Measurements from ENCODE around the gene VEGFC.

DNA sequence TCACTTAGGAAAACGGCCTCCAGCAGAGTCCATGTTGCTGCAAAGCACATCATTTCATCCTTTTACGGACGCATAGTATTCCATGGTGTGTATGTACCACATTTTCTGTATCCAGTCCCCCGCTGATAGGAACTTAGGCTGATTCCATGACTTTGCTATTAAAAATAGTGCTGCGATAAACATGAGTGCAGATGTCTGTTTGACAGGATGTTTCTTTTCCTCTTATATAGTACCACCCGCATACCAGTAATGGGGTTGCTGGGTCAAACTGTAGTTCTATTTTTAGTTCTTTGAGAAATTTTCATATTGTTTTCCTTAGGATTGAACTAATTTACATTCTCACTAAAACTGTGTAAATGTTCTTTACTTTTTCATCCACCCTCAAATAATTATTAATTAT lies 50.5 kb downstream of the VEGFC start:
- TF ChIP-seq, protein P1, sequence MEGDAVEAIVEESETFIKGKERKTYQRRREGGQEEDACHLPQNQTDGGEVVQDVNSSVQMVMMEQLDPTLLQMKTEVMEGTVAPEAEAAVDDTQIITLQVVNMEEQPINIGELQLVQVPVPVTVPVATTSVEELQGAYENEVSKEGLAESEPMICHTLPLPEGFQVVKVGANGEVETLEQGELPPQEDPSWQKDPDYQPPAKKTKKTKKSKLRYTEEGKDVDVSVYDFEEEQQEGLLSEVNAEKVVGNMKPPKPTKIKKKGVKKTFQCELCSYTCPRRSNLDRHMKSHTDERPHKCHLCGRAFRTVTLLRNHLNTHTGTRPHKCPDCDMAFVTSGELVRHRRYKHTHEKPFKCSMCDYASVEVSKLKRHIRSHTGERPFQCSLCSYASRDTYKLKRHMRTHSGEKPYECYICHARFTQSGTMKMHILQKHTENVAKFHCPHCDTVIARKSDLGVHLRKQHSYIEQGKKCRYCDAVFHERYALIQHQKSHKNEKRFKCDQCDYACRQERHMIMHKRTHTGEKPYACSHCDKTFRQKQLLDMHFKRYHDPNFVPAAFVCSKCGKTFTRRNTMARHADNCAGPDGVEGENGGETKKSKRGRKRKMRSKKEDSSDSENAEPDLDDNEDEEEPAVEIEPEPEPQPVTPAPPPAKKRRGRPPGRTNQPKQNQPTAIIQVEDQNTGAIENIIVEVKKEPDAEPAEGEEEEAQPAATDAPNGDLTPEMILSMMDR (IDR thresholded peaks at IDR 0.05) = no peak
- TF ChIP-seq POLR2A (IDR thresholded peaks at IDR 0.05) = no peak

Measured in Peyer's patch (tissue), 4 donors.